ENCODE results near the gene TP53AIP1. TPM values are rescaled to one million over a fixed set of nuclear protein-coding genes. Genes with fewer than 3 reads are reported as not detected.

Gene TP53AIP1
- total and polyA plus RNA-seq, 2 experiments from 2014 or later = 0.07 TPM; not detected in 1

- TF ChIP-seq ZNF114 (CRISPR knock-in tag; IDR thresholded peaks at IDR 0.05) = no peak
- TF ChIP-seq CTCF (conservative IDR thresholded peaks at IDR 0.05; ENCODE audit: low read depth in 2 of 2) = no peak
- TF ChIP-seq POLR2AphosphoS5 (IDR thresholded peaks at IDR 0.05; ENCODE audit: low read depth) = no peak
- no peak for TF ChIP-seq REST (IDR thresholded peaks at IDR 0.05; ENCODE audit: unreplicated experiment)
- no peak for TF ChIP-seq JUNB (IDR thresholded peaks at IDR 0.05; ENCODE audit: unreplicated experiment)
- TF ChIP-seq EZH2 (IDR thresholded peaks at IDR 0.05; ENCODE audit: low read depth, unreplicated experiment) = no peak
- TF ChIP-seq ZNF331 (CRISPR knock-in tag; IDR thresholded peaks at IDR 0.05; ENCODE audit: low read depth) = no peak
- TF ChIP-seq STAT1 (IDR thresholded peaks at IDR 0.05; ENCODE audit: unreplicated experiment) = no peak
- no peak for TF ChIP-seq NANOG (IDR thresholded peaks at IDR 0.05; ENCODE audit: borderline replicate concordance)
Observed at GRCh38 chr11:128985880-128986279, 43.2 kb upstream of the TP53AIP1 start (continued).

- no peak for ATAC-seq
- no peaks in the 10 kb centered on the region for H3K9me3 Mint-ChIP-seq
- no peaks in the 10 kb centered on the region for H3K79me2 ChIP-seq (replicated peaks; ENCODE audit: insufficient read depth)
Observed at GRCh38 chr11:128983023-128983422, 40.4 kb upstream of the TP53AIP1 start.

More at GRCh38 chr11:128983023-128983422, 40.4 kb upstream of the TP53AIP1 start:
- no peaks in the 10 kb centered on the region for H3K27me3 ChIP-seq (ENCODE audit: insufficient read depth)
- no peaks in the 10 kb centered on the region for H3F3A ChIP-seq (replicated peaks; ENCODE audit: low read depth)
- no peak for TF ChIP-seq ZNF114 (CRISPR knock-in tag; IDR thresholded peaks at IDR 0.05)
- TF ChIP-seq REST (IDR thresholded peaks at IDR 0.05; ENCODE audit: unreplicated experiment) = no peak
- no peak for TF ChIP-seq EZH2 (IDR thresholded peaks at IDR 0.05; ENCODE audit: low read depth, unreplicated experiment)
- no peak for TF ChIP-seq CREB1 (CRISPR knock-in tag; IDR thresholded peaks at IDR 0.05; ENCODE audit: low read depth)
- no peak for TF ChIP-seq POLR2AphosphoS5 (IDR thresholded peaks at IDR 0.05; ENCODE audit: low read depth)
- no peak overlapping the region for H2AFZ ChIP-seq
- H3K27me3 Mint-ChIP-seq (ENCODE audit: insufficient read depth, low read depth, poor library complexity) = no peaks in the 10 kb centered on the region
- H3K27ac ChIP-seq (ENCODE audit: low read depth) = no peak overlapping the region
- no peak for DNase-seq (ENCODE audit: low spot score)
- H3K4me1 Mint-ChIP-seq = no peaks in the 10 kb centered on the region
- H3K4me3 Mint-ChIP-seq = no peak overlapping the region
- no peak overlapping the region for H3K27ac Mint-ChIP-seq
- H3K4me3 ChIP-seq = no peak overlapping the region
- H3K36me3 ChIP-seq (ENCODE audit: insufficient read depth) = no peaks in the 10 kb centered on the region
- no peak overlapping the region for H3K4me2 ChIP-seq
- no peaks in the 10 kb centered on the region for H3K9me2 ChIP-seq (ENCODE audit: insufficient read depth)
- no peaks in the 10 kb centered on the region for H3K36me3 Mint-ChIP-seq (ENCODE audit: low read depth)
- peaks cover 5% of the 10 kb centered on the region; the same call in 1 of the 2 replicates for H4K20me1 ChIP-seq (replicated peaks; ENCODE audit: insufficient read depth)
- H3K4me1 ChIP-seq (ENCODE audit: insufficient read depth) = no peaks in the 10 kb centered on the region

Measured in GM23338 (cell line).